ENCODE results near the gene RNF183.
"Not testable (repeated sequence)": the region's sequence is repeated elsewhere in the genome, so short reads cannot be mapped to it uniquely, and the experiment has no call there.

The RNF183 gene

GRCh38 chr9:113254991-113255390 lies 48.2 kb downstream of the RNF183 start:
- TF ChIP-seq CTCF (IDR thresholded peaks at IDR 0.05; ENCODE audit: control insufficient read depth, extremely low read depth, insufficient read depth), result no peak
- no peak overlapping the region for H3K4me3 ChIP-seq (ENCODE audit: low read depth, low read length)
- no peak for DNase-seq (ENCODE audit: low read depth)

GRCh38 chr9:113250807-113251206 lies 52.4 kb downstream of the RNF183 start:
- TF ChIP-seq CTCF (IDR thresholded peaks at IDR 0.05; ENCODE audit: control insufficient read depth, extremely low read depth, insufficient read depth), result no peak
- no peak for DNase-seq (ENCODE audit: low read depth)
- H3K4me3 ChIP-seq (ENCODE audit: low read depth, low read length), result no peak overlapping the region

GRCh38 chr9:113249661-113250060 lies 53.5 kb downstream of the RNF183 start:
- H3K4me3 ChIP-seq (ENCODE audit: low read depth, low read length), result not testable (repeated sequence)

GRCh38 chr9:113247640-113248039 lies 55.5 kb downstream of the RNF183 start:
- no peak for TF ChIP-seq CTCF (IDR thresholded peaks at IDR 0.05; ENCODE audit: control insufficient read depth, extremely low read depth, insufficient read depth)
- no peak overlapping the region for H3K4me3 ChIP-seq (ENCODE audit: low read depth, low read length)
- no peak for DNase-seq (ENCODE audit: low read depth)

More at GRCh38 chr9:113249661-113250060, 53.5 kb downstream of the RNF183 start:
- not testable (repeated sequence) for DNase-seq (ENCODE audit: low read depth)

Data from LNCaP clone FGC (cell line).